OCI-LY7 (cell line): ENCODE measurements around the gene PLIN5.

Experiments used
- EZH2phosphoT487 ChIP-seq: fragments of 200-600 bp; sonication (generic); IDR thresholded peaks from 2 replicates; pipeline ENCODE4 v1.6.1; 2018; ENCODE audit warnings: low read depth, borderline replicate concordance, mild to moderate bottlenecking, mixed run types, antibody characterized with exemption, low read length, moderate library complexity, mixed read lengths
- TF ChIP-seq, protein P1 (sequence below): fragments of 200-600 bp; sonication (generic); conservative IDR thresholded peaks from 2 replicates; pipeline ENCODE4 v1.5.1; 2014; ENCODE audit warnings: mild to moderate bottlenecking, antibody characterized with exemption, low read length, moderate library complexity, mixed read lengths

DNA sequence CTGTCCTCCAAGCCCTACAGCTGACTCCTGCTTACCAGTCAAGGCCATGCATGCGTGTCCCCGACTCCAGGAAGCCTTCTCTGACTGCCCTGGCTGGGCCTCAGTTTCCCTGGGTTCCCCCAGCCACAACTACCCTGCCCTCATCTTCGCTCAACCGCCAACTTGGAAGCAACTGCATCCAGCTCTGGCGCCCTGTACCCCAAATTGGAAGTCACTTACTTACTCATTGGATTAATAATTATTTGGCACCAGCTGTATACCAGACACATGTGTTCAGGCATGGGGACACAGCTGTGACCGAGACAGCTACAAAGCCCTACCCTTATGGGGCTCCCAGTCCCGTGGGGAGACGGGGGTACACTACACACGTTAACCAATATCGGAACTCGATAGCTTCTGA is 35.4 kb upstream of the PLIN5 start:
- TF ChIP-seq, protein P1, sequence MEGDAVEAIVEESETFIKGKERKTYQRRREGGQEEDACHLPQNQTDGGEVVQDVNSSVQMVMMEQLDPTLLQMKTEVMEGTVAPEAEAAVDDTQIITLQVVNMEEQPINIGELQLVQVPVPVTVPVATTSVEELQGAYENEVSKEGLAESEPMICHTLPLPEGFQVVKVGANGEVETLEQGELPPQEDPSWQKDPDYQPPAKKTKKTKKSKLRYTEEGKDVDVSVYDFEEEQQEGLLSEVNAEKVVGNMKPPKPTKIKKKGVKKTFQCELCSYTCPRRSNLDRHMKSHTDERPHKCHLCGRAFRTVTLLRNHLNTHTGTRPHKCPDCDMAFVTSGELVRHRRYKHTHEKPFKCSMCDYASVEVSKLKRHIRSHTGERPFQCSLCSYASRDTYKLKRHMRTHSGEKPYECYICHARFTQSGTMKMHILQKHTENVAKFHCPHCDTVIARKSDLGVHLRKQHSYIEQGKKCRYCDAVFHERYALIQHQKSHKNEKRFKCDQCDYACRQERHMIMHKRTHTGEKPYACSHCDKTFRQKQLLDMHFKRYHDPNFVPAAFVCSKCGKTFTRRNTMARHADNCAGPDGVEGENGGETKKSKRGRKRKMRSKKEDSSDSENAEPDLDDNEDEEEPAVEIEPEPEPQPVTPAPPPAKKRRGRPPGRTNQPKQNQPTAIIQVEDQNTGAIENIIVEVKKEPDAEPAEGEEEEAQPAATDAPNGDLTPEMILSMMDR = no peak
- no peak for TF ChIP-seq EZH2phosphoT487
